Nephron (organoid): ENCODE measurements around the gene MPDU1.
A peak's percentile ranks its signal among the peaks of the same experiment; 100 is the strongest.

Experiments
- H3K27ac Mint-ChIP-seq, 3 experiments: 2 replicates each; pipeline ENCODE4 v1.8.0; 2020; ENCODE audit warnings: mixed read lengths in 3 of 3, mild to moderate bottlenecking in 2 of 3, moderate library complexity in 1 of 3
- H3K27me3 Mint-ChIP-seq: 2 replicates; pipeline ENCODE4 v1.8.0; 2021; ENCODE audit warnings: low read depth, mild to moderate bottlenecking, moderate library complexity, mixed read lengths
- H3K36me3 Mint-ChIP-seq: 2 replicates; pipeline ENCODE4 v1.8.0; 2020; ENCODE audit warnings: low read depth, mixed read lengths
- H3K4me1 Mint-ChIP-seq: 2 replicates; pipeline ENCODE4 v1.8.0; 2020; ENCODE audit warnings: mixed read lengths
- H3K4me3 Mint-ChIP-seq, 3 experiments: 2 replicates each; pipeline ENCODE4 v1.8.0; 2020; ENCODE audit warnings: mild to moderate bottlenecking in 3 of 3, mixed read lengths in 3 of 3, moderate library complexity in 2 of 3
- H3K9me3 Mint-ChIP-seq: 2 replicates; pipeline ENCODE4 v1.8.0; 2020; ENCODE audit warnings: mixed read lengths
- TF ChIP-seq, protein P1 (sequence below), 3 experiments: fragments of 200-600 bp; sonication (generic); IDR thresholded peaks; one replicate each; pipeline ENCODE4 v1.5.0; 2021; ENCODE audit warnings: antibody characterized with exemption in 3 of 3; ENCODE audit not compliant: unreplicated experiment in 3 of 3

MPDU1 gene

GRCh38 chr17:7583253-7584109 lies at the start of gene MPDU1:
Gene MPDU1 (plus strand): TSS chr17:7583852. CDS start chr17:7583863, 11 bp downstream.
- H3K27ac Mint-ChIP-seq = peak within 1 kb of the TSS; percentile 100
- H3K4me3 Mint-ChIP-seq = peak within 1 kb of the TSS; percentile 95 to 98 (median 97)
- no peaks in the 10 kb centered on the region for H3K9me3 Mint-ChIP-seq
- peaks cover 4% of the 10 kb centered on the region for H3K27me3 Mint-ChIP-seq
- H3K36me3 Mint-ChIP-seq = peaks cover 42% of the 10 kb centered on the region
- H3K4me1 Mint-ChIP-seq = peaks cover 58% of the 10 kb centered on the region
- TF ChIP-seq, protein P1, sequence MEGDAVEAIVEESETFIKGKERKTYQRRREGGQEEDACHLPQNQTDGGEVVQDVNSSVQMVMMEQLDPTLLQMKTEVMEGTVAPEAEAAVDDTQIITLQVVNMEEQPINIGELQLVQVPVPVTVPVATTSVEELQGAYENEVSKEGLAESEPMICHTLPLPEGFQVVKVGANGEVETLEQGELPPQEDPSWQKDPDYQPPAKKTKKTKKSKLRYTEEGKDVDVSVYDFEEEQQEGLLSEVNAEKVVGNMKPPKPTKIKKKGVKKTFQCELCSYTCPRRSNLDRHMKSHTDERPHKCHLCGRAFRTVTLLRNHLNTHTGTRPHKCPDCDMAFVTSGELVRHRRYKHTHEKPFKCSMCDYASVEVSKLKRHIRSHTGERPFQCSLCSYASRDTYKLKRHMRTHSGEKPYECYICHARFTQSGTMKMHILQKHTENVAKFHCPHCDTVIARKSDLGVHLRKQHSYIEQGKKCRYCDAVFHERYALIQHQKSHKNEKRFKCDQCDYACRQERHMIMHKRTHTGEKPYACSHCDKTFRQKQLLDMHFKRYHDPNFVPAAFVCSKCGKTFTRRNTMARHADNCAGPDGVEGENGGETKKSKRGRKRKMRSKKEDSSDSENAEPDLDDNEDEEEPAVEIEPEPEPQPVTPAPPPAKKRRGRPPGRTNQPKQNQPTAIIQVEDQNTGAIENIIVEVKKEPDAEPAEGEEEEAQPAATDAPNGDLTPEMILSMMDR (IDR thresholded peaks at IDR 0.05; ENCODE audit: unreplicated experiment in 3 of 3) = no peak

DNA sequence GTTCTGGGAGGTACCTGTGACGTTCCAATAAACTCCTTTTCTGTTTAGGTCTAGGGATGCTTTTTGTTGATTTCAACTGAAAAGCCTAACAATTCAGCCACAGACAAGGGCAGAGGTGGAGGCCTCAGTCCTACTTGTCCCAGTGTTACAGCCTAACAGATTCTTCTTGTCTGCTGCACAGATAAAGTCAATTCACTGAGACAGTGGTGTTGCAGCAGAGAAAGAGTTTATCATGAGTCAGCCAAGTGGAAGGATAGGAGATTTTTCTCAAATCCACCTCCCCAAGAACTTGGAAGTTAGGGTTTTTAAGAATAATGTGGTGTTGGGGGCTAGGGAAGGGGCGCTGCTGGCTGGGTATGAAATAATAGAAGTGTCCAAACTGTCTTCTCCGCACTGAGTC lies 45.6 kb upstream of the MPDU1 start:
- Mint-ChIP-seq H3K9me3 (peaks cover 10% of the 10 kb centered on the region), H3K4me1 (no peaks in the 10 kb centered on the region), H3K4me3 (no peak overlapping the region), H3K27me3 (peaks cover 3% of the 10 kb centered on the region), H3K27ac (peak overlapping the region in 1 of 3 experiments; percentile 93), H3K36me3 (no peaks in the 10 kb centered on the region)
- TF ChIP-seq, protein P1 (IDR thresholded peaks at IDR 0.05; ENCODE audit: unreplicated experiment in 3 of 3) = no peak

DNA sequence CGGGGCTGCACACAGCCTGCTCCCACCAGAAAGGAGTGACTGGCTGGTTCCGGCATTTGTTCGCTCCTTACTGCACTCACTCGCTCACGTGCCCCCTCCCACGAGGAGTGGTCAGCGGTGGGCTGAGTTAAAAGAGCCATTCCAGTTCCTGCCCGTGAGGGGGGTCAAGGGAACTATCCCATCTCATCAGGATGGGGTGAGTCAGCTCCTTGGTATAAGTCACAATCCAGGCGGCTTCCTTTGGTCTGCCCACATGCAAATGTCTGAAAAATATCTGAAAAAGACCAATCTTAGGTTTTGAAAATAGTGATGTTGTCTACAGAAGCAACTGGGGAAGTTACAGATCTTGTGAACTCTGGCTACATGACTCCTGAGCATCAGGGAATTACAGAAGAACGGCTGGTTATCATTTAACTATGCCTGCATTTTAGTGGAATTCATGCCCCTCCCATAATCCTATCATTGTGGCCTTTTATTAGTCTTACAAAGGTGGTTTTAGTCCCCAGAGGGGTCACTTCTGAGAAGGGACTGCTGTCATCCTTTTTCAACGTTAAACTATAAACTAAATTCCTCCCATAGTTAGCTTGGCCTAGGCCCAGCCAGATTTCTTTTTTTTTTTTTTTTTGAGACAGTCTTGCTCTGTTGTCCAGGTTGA lies 44.6 kb upstream of the MPDU1 start:
- TF ChIP-seq, protein P1 (IDR thresholded peaks at IDR 0.05; ENCODE audit: unreplicated experiment in 3 of 3) = no peak
- peaks cover 3% of the 10 kb centered on the region for H3K27me3 Mint-ChIP-seq
- H3K9me3 Mint-ChIP-seq = peaks cover 9% of the 10 kb centered on the region
- peaks cover 5% of the 10 kb centered on the region for H3K4me1 Mint-ChIP-seq
- H3K4me3 Mint-ChIP-seq = no peak overlapping the region
- H3K36me3 Mint-ChIP-seq = no peaks in the 10 kb centered on the region
- peak overlapping the region; percentile 54 to 93 (median 76) for H3K27ac Mint-ChIP-seq

DNA sequence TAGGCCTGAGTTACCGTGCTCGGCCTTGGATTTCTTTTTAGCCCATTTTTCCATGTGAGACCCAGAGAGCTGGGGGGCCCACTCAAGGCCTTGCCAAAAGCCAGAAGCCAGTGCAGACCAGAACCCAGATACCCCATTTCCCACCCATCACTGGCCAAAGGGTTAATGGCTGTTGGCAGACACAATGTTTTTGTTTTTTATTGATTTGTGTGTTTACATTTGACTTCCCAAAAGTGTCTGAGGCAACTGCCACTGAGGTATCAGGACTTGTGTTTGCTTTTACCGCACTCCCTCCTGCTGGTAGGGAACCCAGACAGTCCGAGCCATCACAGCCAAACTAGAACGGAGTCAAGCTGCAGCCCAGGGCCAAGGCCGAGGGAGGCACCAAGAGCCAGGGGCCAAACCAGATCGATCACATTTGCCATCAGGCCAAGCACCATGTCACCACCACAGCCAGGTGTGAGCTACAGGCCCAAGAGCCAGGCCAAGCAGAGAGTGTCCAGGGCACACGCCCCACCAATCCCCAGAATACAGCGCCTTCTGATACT lies 42.5 kb upstream of the MPDU1 start:
- Mint-ChIP-seq H3K4me1 (peaks cover 5% of the 10 kb centered on the region), H3K4me3 (no peak overlapping the region), H3K27ac (peak overlapping the region in 1 of 3 experiments; percentile 55), H3K27me3 (peaks cover 3% of the 10 kb centered on the region), H3K36me3 (no peaks in the 10 kb centered on the region), H3K9me3 (peaks cover 3% of the 10 kb centered on the region)
- TF ChIP-seq, protein P1 (IDR thresholded peaks at IDR 0.05; ENCODE audit: unreplicated experiment in 3 of 3) = no peak

- Mint-ChIP-seq H3K9me3 (no peaks in the 10 kb centered on the region), H3K4me3 (no peak overlapping the region), H3K4me1 (peaks cover 15% of the 10 kb centered on the region), H3K27me3 (peaks cover 7% of the 10 kb centered on the region), H3K36me3 (no peaks in the 10 kb centered on the region), H3K27ac (peak overlapping the region in 1 of 3 experiments; percentile 38)
- TF ChIP-seq, protein P1 (IDR thresholded peaks at IDR 0.05; ENCODE audit: unreplicated experiment in 3 of 3) = no peak
Measured at GRCh38 chr17:7544911-7545310, 38.7 kb upstream of the MPDU1 start.
